HG03135 (cell line): ENCODE results near the gene EMP2.
"Not testable (repeated sequence)": the region's sequence is repeated elsewhere in the genome, so short reads cannot be mapped to it uniquely, and the experiment has no call there.

ENCODE experiments used
- ATAC-seq: cut with Tn5 transposase; IDR thresholded peaks from one replicate; pipeline ENCODE4 v1.9.1; 2021; ENCODE audit warnings: mild to moderate bottlenecking, moderate library complexity; ENCODE audit not compliant: unreplicated experiment

Gene EMP2

GRCh38 chr16:10552998-10553491 is 27.4 kb downstream of the EMP2 start:
- ATAC-seq, result peak; percentile 99

GRCh38 chr16:10552281-10552680 is 28.1 kb downstream of the EMP2 start:
- no peak for ATAC-seq

- no peak for ATAC-seq
Observed at GRCh38 chr16:10551881-10552280, 28.5 kb downstream of the EMP2 start.

- ATAC-seq, result no peak
Observed at GRCh38 chr16:10548404-10548803, 32.0 kb downstream of the EMP2 start.

- no peak for ATAC-seq
Observed at GRCh38 chr16:10547708-10548107, 32.7 kb downstream of the EMP2 start.

GRCh38 chr16:10543231-10543977 is 37.0 kb downstream of the EMP2 start:
- ATAC-seq, result no peak

- ATAC-seq, result no peak
Observed at GRCh38 chr16:10541366-10541765, 39.0 kb downstream of the EMP2 start.

- no peak for ATAC-seq
Observed at GRCh38 chr16:10539793-10540192, 40.6 kb downstream of the EMP2 start.

GRCh38 chr16:10539236-10539635 is 41.2 kb downstream of the EMP2 start:
- no peak for ATAC-seq

- ATAC-seq, result no peak
Observed at GRCh38 chr16:10538583-10538982, 41.8 kb downstream of the EMP2 start.

- ATAC-seq, result no peak
Observed at GRCh38 chr16:10537946-10538345, 42.5 kb downstream of the EMP2 start.

- no peak for ATAC-seq
Observed at GRCh38 chr16:10536814-10537389, 43.5 kb downstream of the EMP2 start.

GRCh38 chr16:10536328-10536727 is 44.1 kb downstream of the EMP2 start:
- not testable (repeated sequence) for ATAC-seq

- no peak for ATAC-seq
Observed at GRCh38 chr16:10535461-10535860, 44.9 kb downstream of the EMP2 start.

- ATAC-seq, result no peak
Observed at GRCh38 chr16:10534748-10535147, 45.6 kb downstream of the EMP2 start.

- ATAC-seq, result not testable (repeated sequence)
Observed at GRCh38 chr16:10533612-10534011, 46.8 kb downstream of the EMP2 start.

- ATAC-seq, result no peak
Observed at GRCh38 chr16:10531582-10531981, 48.8 kb downstream of the EMP2 start.

GRCh38 chr16:10530685-10531084 is 49.7 kb downstream of the EMP2 start:
- ATAC-seq, result no peak

- no peak for ATAC-seq
Observed at GRCh38 chr16:10529895-10530669, 50.3 kb downstream of the EMP2 start.

GRCh38 chr16:10528635-10529034 is 51.8 kb downstream of the EMP2 start:
- ATAC-seq, result no peak

- no peak for ATAC-seq
Observed at GRCh38 chr16:10526962-10527361, 53.4 kb downstream of the EMP2 start.
